Measurements from ENCODE around the gene GIMAP1.

Gene GIMAP1

DNA sequence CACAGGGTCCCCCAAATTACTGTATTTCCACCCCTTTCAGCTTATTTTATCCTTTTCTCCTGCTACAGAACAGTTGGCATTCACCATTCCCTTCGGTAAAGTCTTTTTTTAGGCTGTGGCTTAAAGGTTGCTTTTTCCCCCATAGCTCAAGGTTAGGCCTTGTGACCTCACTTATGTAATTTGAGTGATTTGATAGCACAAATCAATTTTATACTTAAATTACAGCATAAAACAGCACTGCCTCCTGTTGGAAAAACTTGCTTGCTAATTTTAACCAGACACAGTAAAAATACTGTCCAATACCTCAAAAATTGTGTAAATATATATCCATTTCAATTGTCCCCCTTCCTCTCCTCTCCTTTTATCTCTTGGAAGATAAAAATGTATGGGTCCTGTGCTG, 7.1 kb downstream of the GIMAP1 start:
- no peak for DNase-seq

DNA sequence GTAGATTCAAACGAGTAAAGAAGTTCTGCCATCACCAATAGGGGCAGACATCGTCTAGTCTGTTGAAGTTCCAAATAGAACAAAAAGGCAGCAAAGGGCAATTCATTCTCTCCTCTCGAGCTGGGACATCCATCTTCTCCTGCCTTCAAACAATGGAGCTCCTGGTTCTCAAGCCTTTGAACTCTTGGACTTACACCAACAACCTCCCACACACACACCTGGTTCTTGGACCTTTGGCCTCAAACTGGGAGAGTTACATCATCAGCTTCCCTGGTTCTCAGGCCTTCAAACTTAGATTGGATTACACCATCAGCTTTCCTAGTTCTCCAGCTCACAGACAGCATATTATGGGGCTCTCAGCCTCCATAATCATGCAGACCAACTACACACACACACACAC, 11.0 kb downstream of the GIMAP1 start:
- DNase-seq: no peak

DNA sequence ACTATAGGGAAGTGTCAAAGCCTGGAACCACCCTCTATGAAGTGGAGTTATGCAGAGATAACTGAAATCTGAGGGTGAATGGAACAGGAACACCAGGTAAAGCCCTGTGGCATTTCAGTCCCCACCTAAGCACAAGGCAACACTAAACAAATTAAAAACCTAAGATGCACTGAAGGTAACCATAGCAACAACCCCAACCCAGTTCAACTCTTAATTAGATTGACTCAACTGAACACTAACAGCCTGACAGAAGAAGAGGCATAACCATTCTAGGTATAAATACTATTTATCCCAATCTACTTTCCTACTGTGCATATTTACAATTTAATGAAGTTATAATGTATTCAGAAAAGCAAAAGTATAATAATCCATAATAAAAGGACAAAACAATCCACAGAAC, 11.6 kb downstream of the GIMAP1 start:
- no peak for DNase-seq

DNA sequence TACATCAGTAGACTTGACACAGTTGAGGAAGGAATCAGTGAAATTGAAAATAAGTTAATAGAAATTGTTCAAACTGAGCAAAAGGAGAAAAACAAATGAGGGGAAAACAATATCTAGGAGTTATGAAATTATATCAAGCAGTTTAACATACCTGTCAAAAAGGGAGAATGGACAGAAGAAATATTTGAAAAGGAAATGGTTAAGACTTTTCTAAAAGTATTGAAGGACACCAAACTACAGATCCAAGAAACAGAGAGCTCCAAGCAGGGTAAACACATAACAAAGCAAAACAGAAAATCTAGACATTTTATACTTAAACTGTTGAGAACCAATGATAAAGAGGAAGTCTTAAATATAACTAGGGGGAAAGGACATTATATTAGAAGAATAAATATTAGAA, 12.2 kb downstream of the GIMAP1 start:
- DNase-seq: no peak

DNA sequence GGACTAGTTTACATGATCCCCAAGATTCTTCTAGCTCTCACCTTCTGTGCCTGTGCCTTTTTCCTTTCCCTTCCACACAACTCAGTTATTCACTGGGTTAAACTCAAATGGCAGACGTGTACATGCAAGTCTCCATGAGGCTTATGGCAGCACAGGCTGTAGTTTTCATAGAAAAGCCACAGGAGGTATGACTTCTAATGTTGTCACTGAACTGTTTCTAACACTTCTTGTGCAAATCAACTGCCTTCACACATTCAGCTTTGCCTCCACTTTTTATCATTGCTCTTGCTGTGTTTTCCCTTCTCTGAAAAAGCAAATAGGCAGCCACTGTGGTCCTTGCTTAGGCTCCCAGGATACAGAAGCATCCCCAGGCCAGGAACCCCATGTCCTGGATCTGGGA, 15.5 kb downstream of the GIMAP1 start:
- no peak for DNase-seq

DNA sequence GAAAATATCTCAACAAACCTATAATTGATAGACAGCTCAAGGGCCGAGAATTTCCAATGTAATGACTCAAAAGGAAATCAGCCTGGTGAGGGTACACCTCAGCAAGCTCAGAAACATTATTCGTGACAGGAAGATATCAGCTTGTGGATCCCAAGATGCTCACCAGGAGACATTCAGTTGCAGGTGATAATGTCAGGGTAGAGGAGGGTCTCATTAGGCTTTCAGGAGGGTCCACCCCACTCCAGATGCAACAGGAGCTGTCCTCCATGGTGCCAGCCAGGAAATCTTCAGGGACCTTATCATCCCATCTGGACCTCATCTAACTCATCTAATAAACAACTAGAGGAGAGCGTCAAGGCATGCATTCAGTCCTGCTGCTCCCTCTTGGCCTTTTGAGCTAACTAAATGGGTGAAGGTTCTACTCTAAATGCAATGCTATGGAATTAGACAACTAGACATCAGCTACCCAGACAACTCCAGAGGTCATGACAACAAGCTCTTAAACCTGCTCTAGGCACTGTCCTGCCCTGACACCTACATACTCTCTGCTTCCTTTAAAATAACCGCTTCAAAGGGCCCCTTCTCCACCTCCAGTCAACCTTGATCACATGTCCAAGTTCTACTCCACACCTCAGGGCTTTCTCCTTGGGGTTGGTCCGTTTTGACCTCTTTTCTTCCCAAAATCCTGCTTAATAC, 16.5 kb downstream of the GIMAP1 start:
- DNase-seq: no peak

DNA sequence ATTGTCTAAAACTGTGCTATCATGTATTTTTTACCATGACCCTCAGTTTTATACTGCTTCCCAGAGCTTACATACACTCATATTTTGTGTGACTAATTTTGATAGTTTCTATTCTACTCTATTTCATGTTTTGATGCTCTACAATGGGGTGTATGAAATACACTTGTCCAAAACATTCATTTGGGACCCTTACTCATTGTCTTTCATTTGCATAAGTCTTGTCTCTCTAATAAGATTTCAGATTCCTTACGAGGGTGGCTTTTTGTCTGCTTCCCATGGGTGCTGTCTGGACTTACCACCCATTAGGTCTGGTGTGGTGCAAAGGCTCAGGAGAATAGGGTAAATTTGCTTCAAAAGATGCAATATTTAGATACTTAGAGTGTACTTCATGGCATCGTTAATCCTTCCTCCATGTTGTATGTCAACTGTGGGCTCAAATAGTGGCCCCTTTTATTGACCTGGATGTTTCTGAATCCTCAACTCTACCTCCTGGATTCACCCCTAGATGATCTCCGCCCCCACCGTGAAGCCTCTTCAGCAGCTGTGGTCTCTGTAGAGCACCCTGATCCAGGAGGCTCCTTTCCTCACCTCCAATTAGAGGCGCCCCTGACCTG, 17.2 kb downstream of the GIMAP1 start:
- DNase-seq: no peak

DNA sequence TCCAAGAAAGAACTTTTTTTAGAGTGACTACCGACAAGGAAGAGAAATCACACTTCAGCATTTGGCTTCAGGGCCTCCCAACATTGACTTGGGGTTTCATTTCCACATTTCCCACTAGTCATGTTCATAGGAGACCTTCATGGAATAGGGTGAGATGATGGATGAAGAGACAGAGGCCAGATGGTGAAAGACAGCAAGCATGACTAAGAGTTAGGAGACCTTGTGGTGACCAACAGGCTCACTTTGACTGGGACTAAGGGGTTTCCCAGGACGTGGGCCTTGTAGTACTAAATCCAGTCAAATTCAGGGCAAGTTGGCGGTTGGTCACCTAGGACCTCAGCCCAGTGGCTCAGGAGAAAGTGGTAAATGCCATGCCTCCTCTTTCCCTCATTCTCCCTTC, 17.8 kb downstream of the GIMAP1 start:
- no peak for DNase-seq

DNA sequence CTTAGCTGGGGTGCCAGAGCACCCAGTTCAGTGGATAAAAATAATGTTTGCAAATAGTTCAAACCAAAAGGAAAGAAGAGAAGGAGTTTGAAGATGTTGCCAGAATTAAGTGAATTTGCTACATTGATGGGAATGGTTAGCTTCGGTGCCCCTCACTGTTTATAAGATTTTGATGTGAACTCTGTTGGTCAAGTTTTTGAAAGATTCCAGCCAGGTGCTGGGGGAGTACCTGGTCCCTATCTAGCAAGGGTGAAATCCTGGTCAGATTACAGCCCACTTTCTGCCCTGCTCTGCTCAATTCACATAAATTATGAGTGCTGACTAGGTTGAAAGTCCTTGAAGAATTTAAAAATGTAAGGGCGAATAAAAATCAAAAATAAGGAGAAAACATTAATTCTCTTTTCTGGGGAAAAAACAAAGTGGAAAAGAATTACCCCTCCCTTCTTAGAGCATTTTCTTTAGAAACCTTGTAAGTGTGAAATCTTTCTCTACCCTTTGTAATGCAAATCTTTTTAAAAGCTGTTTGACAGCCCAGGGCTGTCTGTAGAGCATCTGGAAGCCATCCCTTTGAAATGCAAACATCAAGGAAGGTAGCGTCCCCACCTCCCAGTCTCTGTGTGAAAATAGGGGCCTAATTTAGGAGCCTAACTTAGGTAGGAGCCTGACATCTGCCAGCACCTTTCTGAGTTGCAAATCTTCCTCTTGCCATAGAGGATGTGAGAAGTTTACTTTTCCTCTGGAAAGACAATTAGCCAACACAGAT, 19.4 kb downstream of the GIMAP1 start:
- no peak for DNase-seq

DNA sequence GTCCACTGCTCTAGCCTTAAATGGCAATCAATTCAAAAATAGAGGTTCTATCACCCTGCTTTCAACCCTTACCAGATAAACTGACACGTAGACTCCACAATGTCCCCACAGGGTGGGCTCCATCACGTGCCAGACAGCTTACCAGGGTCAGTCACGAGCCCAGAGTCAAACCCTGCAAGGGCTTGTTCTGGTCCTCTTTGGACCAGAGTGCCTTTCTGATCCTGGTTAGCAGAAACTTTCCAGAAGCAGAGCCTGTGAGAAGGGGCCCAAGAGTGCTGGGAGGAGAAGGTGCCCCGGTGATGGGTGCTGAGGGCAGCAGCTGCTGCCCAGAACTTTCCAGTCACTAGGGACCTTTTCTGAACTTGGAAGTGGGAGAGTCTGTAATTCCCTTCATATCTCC, 20.5 kb downstream of the GIMAP1 start:
- DNase-seq: no peak

DNA sequence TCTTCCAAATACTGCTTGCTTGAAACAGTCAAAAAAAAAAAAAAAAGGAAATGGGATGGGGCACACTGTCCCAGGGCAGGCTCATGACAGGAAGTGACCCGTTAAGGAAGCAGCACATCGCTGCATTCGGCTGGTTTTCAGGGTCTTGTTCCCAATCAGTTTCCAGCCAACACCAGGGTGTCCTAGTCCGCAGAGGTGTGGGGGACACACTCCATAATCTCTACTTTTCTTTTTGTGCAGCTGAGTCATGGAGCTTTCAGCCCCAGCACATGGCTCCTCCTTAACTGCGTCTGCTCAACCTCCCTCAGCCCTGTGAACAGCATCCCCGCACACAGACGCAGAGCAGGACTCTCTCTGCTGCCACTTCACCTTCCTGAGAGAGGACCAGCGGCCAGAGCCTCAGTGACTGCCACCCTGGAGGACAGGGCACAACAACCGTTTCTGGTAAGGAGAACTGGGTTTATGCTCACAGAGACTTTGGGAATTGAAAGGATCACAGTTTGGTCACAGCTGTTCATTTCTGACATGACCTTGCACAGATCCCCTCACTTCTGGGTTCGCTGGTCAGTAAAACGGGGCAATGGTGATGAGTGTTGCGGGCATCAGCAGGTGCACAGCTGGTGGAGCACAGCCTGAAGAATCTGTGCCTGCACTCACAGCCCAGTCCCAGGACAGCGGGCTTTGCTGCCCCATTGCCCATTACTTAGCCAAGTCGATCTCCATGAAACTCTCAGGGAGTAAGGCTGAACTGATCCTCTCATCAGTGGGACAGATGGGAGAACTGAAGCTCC, 21.0 kb downstream of the GIMAP1 start, which contains the start of gene GIMAP5:
Gene GIMAP5 (plus strand): TSS at position 154 of the 791 bp plus-strand sequence. CDS start 3,467 bp downstream, outside the sequence.
- no peak for DNase-seq

DNA sequence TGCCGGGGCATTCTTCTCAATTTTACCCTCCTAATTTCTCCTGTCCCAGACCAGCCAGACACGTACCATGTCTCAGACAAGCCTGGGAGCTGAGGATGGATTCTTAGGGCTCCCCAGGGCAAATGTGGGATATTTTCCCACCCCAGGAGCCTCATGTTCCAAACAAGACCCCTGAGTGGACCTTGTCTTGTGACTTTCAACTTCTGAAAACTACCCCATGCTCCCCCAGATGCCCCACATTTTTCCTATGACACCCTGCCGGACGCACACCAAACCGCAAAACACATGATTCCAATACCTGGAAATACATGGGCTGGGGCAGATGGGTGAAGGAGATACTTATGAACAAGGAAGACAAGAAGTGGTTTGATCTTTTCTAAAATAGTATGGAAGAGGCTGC, 21.7 kb downstream of the GIMAP1 start:
- DNase-seq: no peak

DNA sequence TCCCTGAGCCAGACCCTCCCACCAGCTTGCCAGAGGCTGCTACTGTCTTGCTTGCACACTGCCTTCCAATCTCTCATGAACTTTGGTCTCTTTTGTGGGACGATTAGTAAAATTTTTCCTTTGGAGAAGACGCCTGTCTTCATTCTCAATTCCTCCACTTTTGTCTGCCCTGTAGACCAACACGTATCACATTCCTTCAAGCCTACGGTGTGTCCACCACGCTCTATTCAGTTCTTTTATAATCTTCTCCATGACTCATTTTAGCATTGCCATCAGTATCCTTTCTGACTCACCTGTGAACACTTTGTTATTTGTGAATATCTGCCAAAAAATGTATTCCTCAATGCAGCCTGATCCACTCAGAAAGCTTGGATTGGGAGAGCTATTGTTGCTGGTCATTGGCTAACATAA, 22.2 kb downstream of the GIMAP1 start:
- DNase-seq: no peak

DNA sequence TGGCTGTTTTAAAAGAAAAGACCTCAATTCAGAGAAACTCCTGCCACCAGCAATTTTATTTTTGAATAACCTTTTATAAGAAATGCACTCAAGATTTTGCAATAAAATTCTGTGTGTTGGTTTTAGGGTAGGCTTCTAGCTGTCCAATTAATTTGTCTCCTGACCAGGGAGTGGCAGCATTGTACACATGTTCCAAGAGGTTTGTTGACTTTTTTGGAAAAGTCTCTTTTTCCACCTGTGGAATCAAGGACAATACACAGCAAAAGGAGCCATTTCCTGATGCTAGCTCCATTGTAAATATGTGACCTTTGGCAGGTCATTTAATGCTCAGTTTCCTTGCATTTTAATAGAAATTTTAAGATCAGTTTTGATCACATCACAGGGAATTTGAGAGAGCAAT, 22.6 kb downstream of the GIMAP1 start:
- DNase-seq: no peak

DNA sequence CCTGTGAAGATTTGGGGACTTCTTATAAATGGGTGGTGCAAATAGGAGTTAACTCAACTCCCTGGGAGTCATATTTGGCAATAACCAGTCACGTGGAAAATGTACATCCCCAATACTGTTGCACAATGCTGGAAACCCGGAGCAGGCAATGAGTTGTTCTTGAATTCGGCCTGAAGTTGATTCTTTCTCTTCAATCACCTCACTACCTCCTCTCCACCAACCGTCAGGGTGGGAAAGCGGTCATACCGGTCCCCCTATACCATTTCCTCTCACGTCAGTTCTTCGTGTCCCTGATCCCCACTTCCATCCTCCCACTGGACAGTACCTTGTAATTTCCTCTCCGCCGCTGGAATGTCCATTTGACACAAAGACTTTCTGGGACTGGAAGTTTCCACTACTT, 23.6 kb downstream of the GIMAP1 start:
- DNase-seq: no peak

DNA sequence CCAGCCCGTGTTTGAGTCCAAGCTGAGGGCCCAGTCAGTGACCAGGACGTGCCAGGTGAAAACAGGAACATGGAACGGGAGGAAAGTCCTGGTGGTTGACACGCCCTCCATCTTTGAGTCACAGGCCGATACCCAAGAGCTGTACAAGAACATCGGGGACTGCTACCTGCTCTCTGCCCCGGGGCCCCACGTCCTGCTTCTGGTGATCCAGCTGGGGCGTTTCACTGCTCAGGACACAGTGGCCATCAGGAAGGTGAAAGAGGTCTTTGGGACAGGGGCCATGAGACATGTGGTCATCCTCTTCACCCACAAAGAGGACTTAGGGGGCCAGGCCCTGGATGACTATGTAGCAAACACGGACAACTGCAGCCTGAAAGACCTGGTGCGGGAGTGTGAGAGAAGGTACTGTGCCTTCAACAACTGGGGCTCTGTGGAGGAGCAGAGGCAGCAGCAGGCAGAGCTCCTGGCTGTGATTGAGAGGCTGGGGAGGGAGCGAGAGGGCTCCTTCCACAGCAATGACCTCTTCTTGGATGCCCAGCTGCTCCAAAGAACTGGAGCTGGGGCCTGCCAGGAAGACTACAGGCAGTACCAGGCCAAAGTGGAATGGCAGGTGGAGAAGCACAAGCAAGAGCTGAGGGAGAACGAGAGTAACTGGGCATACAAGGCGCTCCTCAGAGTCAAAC, 26.0 kb downstream of the GIMAP1 start:
- DNase-seq: no peak

DNA sequence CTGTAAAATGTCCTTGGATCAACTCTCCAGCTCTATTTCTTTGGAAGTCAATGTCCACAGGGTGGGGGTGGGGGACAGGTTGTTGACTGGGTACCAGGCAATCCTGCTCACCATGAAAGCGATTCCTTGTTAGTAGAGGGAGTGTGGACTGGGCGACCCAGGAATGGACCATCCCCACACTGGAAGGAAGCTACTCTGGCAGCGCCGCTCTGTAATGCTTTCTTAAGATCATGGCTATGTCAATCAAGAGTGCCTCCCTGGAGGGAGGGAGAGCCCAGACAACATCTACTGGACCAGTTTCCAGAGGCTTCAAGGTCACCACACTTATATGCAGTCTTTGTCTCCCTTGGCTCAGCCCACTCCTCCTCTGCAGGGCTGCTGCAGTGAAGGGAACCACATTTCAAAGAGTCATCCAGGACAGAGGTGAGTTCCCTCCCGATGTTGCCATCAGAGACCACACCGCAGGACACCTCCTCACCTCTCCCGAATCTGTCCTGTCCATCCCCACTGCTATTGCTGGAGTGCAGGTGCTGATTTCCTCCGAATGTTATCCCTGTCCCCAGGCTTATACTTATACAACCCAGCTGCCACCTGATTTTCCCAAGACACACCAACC, 27.7 kb downstream of the GIMAP1 start:
- DNase-seq: no peak

DNA sequence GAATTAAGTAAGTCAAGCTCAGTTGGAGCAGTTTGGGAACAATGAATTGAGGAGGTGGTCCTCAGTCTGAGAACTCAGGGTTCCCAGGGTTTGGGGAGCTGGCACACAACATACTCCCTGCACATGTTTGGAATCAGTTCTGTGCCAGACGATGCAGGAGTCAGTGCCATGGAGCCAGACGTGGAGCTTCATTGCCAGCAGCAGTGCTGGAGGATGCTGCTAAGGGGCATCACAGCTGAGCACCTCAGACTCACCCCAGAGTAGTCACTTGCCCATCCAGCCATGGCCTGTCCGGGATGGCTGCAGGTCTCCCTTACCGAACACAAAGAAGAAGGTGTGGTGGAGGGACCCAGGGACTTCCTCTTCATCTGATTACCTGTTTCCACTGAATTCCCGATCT, 28.7 kb downstream of the GIMAP1 start:
- DNase-seq: no peak

DNA sequence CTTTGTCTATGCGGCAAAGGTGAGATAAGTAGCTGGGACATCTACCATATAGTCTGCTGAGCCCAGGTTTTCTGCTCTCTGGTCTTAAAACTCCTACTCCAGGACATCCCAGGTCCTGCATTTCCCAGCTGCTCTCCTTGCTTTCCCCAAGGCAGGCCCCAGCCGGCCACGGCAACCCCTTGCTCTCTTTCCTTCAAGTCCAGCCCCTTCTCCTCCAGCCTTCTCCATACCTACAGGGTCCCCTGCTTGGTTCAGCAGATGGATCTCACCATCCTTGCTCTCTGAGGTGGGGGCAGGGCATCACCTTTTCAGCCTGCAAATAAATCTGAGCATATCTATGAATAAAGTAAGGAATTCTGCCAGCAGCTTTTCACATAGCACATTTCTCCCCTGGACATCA, 29.5 kb downstream of the GIMAP1 start:
- DNase-seq: no peak

DNA sequence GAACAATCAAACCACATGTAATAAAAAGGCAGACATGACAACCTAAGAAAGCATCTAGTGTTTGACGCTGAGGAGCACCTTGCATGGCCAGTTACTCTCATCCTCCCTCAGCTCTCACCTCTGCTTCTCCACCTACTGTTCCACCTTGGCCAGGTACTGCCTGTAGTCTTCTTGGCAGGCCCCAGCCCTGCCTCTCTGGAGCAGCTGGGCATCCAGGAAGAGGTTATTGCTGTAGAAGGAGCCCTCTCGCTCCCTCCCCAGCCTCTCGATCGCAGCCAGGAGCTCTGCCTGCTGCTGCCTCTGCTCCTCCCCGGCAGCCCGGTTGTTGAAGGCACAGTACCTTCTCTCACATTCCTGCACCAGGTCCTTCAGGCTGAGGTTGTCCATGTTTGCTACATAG, 30.5 kb downstream of the GIMAP1 start:
- no peak for DNase-seq

DNA sequence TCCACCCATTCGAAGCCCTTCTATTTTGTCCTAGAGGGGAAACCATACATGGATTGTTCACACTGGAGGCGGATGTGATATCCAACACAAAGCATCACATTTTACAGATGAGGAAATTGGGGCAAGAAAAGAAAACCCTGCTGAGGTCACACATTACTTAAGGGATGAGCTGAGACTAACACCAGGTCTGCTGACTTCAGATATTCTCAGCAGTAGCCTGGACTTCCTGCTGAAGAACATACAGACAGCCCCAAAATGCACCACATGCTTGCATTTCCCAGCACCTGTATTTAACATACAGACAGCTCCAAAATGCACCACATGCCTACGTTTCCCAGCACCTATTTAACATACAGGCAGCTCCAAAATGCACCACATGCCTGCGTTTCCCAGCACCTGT, 32.0 kb downstream of the GIMAP1 start:
- no peak for DNase-seq

DNA sequence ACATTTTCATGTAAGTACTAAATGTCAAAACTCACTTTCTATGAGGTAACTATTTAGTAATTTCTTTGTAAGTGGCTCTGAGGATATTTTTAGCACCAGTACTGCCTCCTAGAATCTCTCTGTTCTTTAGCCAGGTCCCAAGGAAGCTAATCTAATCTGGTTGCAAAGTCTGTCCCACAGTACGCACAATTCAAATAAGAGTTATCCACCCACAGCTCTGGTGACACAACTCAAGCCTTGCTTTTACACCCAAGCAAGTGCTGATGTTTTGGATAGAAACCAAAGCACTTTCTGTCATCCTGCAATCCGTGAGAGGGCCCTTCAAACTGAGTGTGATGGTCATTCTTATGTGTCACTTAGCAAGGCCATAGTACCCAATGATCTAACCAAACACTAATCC, 35.3 kb downstream of the GIMAP1 start:
- DNase-seq: no peak

Measured in DMS 273 treated with DMSO at 0.1 percent for 48 hours (cell line).